Eye (tissue), 1 donor: ENCODE results near the gene PARVA.
A peak's percentile ranks its signal among the peaks of the same experiment; 100 is the strongest.

Source experiments
- DNase-seq: peaks from one replicate; pipeline ENCODE4 v3.0.0-alpha.2; 2015

The PARVA gene

DNA sequence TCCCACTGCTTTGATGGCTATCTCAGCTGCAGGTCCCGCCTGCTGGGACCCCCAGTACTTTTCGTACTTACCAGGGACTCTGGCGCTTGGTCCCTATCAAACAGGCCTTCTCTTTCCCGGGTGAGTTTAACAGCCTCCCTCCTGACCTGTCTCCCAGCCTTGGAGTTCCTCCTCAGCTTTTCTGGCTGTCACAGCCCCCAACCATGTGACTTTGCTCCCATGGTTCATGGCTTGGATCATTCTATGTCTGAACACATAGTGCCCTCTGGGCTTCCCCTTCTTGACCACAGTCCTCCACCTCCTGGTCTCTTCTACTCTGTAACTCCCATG is 56.9 kb downstream of the PARVA start:
- DNase-seq, result no peak

DNA sequence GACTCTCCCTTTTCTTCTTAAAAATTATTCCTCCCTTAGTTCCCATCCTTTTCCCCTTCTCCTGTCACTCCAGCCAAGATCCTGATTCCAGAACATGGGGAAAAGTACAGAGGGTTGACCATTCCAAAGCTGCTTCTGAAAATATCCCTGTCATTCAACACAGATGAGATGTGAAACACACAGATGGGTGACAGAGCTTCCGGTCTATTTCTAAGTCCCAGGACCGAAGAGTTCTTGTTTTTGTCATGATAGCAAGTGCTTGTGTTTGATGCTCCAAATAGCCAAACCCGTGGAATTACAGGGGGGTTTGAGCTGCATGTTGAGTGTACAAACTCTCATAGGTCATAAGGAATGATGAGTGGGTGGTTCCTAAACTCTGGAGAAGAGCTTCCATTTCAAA is 57.9 kb downstream of the PARVA start:
- DNase-seq, result no peak

DNA sequence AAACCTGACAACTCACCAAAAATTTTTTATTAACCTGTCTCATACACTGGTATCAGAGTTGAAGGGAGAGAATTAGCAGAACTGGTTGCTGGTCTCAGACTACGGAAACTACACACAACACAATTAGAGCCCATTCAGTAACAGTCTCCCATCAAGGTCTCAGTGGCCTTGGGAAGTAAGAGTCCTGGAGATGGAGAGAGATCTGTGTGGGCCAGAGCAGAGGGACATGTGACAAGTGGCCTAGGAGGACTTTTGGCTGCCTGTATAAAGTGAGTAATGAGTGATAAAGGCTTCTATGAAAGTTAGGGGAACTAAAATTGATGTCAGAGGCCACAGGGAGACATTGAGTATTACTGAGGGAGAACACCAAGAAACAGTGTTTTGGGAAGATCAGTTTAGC is 58.9 kb downstream of the PARVA start:
- no peak for DNase-seq

DNA sequence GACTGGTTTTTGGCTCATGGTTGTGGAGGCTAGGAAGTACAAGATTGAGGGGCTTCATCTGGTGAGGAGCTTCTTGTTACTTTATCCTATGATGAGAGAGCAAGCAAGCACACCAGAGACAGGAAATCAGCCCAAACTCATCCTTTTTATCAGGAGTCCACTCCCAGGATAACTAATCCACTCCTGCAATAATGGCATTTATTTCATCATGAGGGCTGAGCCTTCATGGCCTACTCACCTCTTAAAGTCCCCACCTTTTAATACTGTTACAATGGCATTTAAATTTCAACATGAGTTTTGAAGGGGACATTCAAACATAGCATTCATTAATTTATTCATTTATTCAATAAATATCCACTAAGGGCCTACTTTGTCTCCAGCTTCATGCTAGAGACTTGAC is 60.9 kb downstream of the PARVA start:
- DNase-seq, result no peak

DNA sequence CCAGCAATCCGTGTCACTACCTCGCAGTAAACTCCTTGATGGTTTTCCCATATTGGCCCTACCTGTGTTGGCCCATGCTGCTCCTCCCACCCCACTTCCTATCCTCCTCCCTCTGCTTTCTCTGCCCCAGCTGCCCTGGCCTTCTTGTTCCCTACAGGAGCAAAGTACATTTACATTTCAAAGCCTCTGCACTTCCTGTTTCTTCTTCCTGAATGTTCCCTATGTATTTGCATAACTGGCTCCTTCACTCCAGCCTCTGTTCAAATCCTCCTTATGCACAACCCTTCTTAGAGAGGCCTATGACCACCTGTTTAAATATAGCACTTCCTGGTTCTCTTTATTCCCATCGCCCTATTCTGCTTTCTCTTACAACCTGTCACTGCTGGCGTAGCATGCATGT is 62.2 kb downstream of the PARVA start:
- DNase-seq, result no peak

DNA sequence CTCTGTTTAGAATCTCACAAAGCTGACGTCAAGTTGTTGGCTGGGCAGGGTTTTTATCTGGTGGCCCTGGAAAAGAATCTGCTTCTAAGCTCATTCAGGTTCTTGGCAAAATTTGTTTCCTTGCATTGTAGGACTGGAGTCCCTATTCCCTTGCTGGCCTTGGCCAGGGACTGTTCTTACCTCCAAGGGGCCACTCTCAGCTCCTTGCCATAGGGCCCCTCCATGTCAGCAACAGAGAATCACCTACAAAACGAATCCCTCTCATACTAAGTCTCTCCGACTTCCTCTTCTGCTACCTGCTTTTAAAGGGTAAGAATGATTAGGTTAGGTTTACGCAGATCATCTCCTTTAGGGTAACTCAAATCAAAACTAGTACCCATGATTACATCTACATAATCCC is 63.2 kb downstream of the PARVA start:
- no peak for DNase-seq

DNA sequence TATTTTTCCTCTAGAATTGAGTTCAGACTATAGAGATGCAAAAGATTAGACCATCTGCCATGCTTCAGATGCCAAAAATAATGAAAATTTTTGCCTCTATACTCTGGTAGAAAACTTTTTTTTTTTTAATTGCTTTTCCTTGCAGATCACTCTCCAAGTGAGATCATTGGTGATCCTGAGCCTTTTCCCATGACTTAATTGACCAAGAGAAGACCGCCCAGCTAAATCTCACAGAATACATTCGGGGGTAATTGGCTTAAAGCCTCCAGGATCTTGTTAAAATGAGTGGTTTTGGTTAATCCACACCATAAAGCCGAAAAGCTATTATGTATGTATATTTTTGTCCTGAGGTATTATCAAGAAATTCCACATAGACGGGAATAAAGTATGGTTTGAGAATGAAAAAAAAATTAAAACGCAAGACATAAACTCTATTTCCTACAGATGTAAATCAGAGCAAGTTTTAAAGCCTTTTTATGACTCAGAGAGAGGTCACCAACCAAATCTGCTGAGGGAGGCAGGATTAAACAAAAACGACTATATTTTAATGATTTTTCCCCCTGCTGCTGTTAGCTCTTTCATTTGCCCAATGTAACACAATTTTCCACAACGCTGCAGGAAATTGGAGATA is 64.0 kb downstream of the PARVA start:
- peak; percentile 64 for DNase-seq

DNA sequence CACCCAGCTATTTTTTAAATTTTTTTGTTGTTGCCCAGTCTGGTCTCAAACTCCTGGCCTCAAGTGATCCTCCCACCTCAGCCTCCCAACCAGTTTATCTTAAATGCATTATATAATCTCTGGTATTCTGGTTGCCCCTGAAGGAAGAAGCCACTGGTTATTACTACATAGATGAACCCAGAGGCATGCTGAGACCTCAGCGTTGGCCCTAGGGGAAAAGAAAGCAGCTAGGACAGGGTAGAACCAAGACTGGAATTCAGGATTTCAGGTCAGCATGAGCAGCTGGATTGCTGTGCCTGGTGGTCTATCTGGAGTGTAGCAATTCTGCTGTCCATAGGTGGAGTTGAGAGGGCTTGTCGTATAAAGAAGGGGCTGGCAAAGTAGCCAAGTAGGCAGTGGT is 67.2 kb downstream of the PARVA start:
- DNase-seq, result no peak

DNA sequence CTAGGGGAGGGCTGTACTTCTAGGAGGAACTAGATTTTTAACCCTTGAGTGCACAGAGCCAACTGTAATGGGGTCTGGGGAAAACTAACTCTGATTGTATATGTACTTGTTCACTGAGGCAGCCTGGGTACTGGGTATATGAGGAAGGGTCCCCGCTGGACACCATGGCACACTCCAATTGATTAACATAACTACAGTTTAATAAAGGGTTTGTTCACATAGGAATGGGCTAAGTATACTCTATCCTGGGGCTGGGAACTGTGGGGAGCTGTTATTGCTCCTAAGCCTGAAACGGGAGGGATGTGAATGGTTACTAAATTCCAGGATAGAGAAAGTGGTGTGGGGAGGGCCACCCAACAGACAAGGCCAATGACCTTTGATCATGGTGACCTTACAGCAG is 67.6 kb downstream of the PARVA start:
- DNase-seq, result no peak

DNA sequence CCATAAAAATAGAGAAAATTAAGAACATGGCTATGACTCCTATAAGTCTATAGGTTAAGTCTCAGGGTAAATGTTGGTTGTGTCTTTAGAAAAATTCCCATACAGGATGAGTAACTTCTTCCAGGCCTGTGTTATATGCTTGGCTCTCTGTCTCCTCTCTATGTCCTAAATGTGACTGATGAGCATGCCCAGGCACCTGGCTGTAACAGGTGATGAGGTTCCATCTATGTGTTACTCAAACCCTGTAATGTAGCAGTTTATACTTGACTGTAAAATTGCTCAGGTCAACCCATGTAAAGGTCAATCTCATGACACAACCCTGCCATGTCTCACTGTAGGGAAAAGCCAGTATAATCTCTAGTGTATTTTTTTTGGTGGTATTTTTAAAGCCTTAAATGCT is 69.5 kb downstream of the PARVA start:
- no peak for DNase-seq

DNA sequence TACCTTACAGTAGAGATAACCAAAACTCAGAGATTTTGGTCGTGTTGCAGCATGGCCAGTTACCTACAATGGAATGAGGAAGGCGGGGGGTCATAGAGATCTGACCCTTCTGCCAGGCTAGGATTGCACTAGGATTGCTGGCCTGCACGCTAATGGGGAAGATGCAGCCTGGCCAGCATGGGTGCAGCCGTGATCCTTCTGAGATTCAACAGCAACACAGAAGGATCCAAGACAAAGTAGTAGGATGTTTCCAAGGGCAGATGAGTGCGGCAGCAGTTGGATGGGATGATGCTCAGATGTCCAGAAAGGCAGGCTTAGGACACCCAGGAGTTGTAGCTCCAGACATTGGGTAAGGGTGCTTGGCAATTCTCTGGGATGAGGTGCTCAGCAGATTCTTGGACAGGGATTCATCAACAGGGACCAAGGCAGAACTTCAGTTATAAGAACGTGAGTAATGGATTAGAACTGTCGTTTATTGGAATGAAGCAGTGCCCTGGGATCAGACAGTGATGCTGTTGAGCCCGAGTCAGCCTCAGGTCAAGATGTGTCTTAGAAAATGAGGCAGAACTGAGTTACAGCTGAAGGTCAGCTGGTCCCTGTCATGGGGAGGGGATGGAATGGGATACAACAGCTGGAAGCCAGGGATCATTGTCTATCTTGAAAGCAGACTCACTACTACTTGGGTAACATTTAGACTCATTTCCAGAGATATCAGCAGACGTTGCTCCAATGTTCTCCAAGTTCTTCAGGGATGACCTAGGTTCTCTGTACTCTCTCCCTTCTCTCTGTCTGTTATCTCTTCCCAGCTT is 71.0 kb downstream of the PARVA start:
- DNase-seq, result no peak

DNA sequence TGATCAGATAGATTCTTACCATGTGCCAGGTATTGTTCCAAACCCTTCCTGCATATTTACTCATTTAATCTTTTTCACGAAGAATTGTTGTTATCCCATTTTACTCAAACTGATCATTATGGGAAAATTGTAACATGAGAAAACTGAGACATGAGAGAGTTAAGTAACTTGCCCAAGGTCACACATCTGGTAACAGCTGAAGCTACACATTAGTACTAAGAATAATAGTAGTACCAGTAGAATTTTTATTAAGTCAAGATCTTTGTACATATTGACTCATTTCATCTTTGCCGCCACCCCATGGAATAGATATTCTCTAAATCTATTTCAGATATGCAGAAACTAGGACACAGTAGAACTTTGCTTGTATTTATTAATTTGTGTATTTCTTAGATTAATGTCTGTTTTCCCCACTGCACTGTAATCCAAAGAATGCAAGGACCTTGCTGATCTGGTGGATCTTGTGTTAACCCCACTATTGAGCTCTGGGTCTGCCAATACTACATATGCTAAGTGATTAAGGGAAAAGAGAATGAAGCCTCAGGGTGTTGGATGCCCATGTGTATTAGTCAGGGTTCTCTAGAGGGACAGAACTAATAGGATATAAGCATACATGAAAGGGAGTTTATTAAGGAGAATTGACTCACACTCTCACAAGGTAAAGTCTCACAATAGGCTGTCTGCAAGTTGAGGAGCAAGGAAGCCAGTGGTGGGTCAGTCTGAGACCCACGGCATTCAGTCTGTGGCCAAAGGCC is 72.8 kb downstream of the PARVA start:
- DNase-seq, result no peak

DNA sequence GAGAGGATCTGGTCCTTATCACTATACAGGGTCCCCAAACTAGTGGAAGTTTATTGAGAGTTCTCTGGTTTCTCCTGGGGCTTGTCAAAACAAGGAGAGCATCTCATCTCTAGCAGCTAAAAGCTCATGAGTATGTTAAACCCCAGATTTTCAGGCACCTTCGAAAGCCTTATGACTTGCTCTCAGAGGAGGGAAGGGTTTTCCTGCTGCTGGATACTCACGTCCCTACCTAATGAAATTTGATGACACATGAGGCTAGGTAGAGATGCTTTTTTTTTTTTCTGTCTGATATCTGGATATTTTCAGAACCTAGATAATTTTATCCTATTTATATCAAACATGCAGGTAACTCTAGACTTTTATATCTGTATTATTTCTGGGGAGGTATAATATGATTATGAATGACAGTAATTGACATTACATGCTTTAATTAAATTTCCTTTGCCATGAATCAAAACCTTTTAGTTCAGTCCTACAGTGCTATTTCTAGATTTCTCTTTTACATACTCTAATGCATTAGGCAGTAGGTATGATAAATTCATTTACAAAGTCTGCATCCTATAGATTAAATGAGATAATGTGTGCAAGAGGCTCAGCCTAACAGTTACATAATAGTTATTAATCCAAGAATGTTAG is 73.9 kb downstream of the PARVA start:
- no peak for DNase-seq

DNA sequence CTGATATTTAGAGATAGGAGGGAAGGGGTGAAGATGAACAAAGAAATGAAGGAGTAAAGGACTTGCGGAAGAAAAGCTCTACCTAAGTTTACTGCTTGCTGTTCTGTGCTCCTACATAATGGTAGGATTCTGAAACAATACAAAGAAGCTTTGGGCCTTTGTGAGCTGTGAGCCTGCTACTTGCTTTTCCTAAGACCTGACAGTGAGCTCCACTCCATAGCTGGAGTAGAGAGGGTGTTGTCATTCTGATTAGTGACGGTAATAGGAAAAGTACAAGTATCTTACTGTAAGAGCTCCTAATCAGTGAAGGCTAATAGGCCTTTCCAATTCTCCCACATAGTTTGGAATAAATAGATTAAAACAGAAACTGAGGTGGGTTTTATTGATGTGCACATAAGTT is 75.9 kb downstream of the PARVA start:
- DNase-seq, result no peak

DNA sequence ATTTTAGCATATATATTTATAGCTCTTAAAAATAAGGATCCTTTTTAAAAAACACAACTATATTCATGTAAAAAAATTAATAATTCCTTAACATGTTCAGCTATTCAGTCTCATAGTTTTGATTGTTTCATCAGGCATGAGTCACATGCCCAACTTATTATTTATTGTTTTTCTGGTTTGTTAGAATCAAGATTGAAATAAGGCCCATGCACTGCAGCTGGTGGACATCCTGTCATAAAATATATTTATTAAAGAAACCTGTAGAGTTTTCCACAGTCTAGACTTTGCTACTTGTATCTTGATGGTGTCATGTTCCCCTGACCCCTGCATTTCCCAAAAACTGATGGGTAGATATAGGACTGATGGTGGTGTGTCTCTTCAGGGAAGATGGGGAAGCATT is 77.4 kb downstream of the PARVA start:
- DNase-seq, result no peak

DNA sequence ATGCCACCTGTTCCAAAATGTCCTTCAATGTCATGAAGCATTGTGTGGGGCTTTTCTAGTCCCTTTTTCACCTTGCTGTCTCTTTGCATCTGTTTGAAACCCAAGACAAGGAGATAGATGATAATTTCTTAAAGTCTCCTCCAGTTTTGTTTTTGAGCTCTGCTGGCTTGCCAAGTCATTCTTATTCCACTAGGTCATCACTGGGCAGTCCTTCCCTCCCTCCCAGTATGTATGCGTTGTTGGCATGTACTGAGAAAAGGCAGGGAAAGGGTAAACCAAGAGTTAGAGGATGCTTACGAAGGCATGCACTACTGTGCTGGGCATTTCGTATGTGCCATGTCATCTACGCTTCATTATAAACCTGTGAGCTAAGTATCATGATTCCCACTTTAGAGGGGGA is 78.6 kb downstream of the PARVA start:
- no peak for DNase-seq

DNA sequence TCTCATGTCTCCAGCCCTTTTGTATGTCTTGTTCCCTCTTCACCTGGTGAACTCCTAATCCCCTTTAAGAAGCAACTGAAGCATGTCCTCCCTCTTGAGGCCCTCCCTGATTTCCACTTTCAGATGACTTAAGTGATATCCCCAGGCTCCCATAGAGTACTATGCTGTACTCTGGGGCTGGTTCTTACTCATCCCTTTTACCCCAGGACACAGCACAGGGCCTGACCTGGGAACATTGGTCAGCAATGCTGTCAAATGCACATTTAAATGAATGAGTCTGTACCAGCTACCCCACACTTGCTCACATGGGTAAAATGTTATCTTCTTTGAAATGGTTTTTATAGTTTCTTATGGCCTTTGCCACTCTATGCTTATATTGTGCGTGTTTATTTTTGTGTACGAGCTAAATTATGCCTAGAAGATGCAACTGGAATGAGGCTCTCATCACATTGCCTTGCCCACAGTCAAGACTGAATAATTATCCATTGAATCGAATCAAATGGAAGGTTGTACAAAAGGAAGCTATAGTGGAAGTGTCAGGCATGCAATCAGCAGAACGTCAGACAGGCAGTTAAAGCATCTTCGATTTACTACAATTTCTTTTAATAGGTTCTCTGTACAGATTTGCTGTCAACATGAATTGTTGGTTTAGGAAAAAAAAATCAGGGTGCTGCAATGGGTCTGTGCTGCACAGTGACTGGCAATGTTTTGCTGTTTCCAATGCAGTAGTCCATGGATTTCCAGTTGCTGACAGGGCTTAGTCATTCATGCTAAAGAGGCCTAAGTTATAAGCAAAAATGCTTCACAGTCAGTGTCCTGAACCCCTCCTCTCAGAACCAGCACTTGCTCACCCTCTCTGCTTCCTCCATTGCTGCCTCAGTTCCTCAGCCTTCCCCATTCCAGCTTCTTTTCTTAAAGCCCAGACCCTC is 79.5 kb downstream of the PARVA start:
- no peak for DNase-seq

DNA sequence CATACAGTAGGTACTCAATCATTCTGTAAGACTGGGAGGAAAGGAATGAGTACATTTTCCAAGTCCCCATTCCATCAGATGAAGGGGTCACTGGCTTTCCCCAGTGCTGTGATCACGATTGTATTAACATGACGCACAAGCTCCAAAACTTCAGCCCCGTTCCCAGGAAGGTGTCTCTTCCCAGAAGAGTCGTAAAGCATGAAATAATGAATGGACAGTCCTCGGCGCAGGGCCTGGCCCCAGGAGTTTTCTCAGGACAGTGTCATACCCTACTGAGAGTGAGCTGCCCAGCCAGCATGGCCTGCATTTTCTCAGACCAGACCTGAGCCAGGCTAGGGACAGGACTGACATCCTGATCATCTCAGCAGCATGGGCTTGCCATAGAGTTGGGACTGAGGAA is 80.7 kb downstream of the PARVA start:
- no peak for DNase-seq

DNA sequence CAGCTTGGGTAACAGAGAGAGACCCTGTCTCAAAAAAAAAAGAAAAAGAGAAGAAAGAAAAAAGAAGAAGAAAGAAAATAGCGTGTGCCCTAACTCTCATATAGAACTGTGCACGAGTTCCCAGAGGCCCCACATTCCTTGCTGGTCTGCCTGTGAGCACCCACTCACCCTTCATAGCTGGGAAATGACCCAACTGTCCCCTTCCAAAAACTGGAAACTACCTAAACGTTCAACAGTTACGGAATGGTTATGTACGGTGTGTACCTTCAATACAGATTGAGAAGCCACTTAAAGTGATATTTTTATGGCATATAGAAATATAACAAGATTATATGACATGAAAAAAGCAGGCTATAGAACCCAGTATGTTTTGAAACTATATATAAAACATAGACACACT is 82.0 kb downstream of the PARVA start:
- DNase-seq, result no peak

DNA sequence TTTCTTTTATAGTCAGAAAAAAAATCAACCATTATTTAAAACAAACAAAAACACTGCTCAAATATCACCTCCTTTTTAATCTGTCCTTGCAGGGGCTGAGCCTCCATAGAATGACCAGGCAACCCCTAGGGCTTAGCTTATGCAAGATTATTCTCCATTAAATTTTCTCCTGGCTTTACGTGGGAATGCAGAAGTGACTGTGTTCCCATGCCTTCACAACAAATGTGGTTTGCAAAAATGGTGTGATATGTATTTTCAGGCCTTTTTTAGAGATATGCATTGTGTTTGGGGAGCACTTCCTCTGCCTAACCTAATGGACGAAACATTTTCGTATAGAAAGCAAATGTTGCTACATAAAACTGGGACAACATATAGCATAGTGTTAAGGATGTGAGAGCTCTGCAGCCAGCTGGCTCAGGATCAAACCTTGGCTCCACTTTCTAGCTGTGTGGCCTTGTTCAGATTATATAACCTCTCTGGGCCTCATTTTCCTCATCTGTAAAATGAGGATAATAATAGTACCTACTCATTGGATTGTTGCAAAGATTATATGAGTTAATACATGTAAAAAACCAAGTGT is 82.6 kb downstream of the PARVA start:
- DNase-seq, result no peak

DNA sequence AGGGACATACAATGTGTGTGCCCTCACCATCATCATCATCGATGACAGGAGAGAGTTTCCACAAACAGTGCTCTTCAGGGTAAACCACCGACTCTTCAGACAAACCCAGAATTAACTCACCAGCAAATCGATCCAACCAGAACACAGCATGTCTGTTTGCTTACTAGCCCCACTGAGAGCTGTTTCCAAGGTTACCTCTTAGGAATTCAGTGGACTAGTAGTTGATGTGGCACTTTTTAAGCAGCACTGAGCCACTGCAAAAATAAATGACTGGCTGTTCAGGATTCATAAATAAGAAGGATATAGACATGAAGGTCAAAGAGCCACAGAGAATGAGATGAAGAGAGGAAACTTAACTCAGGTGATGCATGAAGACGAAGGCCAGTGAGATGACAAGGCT is 83.1 kb downstream of the PARVA start:
- no peak for DNase-seq

DNA sequence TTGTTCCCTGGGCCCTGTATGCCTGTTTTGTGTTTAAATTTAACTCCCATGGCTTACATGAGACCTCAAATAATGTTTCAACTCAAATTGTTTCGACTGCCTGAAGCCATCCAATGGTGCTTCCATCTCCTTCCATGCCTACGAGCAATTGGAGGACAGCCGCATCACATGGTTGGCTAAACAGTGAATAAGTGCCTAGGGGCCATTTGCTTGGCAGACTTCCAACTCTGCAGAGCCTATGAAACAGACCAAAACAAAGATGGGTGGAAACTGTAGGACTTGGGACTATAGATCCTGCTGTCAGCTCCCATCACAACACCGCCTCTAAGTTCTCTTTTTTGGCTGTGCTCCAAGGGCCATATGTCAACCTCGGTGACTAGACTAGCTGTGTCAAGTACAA is 84.1 kb downstream of the PARVA start:
- DNase-seq, result peak; percentile 57
